Fibroblast of lung (primary cell): ENCODE data around the gene TP53INP2. TPM values are rescaled to one million over a fixed set of nuclear protein-coding genes. Genes with fewer than 3 reads are reported as not detected.

ENCODE experiments used
- DNase-seq, 2 donors: peaks; one replicate each; pipeline versions ENCODE4 v3.0.0 to v3.0.0-alpha.2; 2010; ENCODE audit warnings: low read depth in 2 of 2
- H2AFZ ChIP-seq: 2 replicates; pipeline ENCODE4 v1.5.1; 2012; ENCODE audit warnings: low read length, control low read depth, inconsistent platforms
- H3K27ac ChIP-seq: 2 replicates; pipeline ENCODE4 v1.5.1; 2011; ENCODE audit warnings: low read length, control low read depth; ENCODE audit not compliant: insufficient read depth
- H3K27me3 ChIP-seq: 2 replicates; pipeline ENCODE4 v1.5.1; 2011; ENCODE audit warnings: mild to moderate bottlenecking, low read length; ENCODE audit not compliant: control insufficient read depth, insufficient read depth
- H3K36me3 ChIP-seq: 2 replicates; pipeline ENCODE4 v1.5.1; 2011; ENCODE audit warnings: low read length; ENCODE audit not compliant: control insufficient read depth, insufficient read depth
- H3K4me1 ChIP-seq: 2 replicates; pipeline ENCODE4 v1.5.1; 2011; ENCODE audit warnings: low read length; ENCODE audit not compliant: control insufficient read depth, insufficient read depth; ENCODE audit errors: extremely low read depth
- H3K4me2 ChIP-seq: 2 replicates; pipeline ENCODE4 v1.5.1; 2011; ENCODE audit warnings: low read length, control low read depth; ENCODE audit not compliant: insufficient read depth; ENCODE audit errors: extremely low read depth
- H3K4me3 ChIP-seq, 4 experiments: fragments of 200-600 bp in 1 of 4; sonication (generic) in 1 of 4; replicated peaks in 1 of 4; 2 replicates each; pipeline ENCODE4 v1.5.1; 2011 to 2016; ENCODE audit warnings: low read length in 4 of 4, low read depth in 3 of 4, mild to moderate bottlenecking in 3 of 4, control low read depth in 2 of 4, inconsistent platforms in 1 of 4, mixed read lengths in 1 of 4; ENCODE audit not compliant: insufficient read depth in 1 of 4; ENCODE audit errors: control extremely low read depth in 1 of 4
- H3K79me2 ChIP-seq: 2 replicates; pipeline ENCODE4 v1.5.1; 2012; ENCODE audit warnings: mild to moderate bottlenecking, low read length, inconsistent platforms; ENCODE audit not compliant: control insufficient read depth, insufficient read depth
- H3K9ac ChIP-seq: 2 replicates; pipeline ENCODE4 v1.5.1; 2011; ENCODE audit warnings: mild to moderate bottlenecking, low read length, control low read depth; ENCODE audit not compliant: insufficient read depth
- H3K9me3 ChIP-seq: 2 replicates; pipeline ENCODE4 v1.5.1; 2012; ENCODE audit warnings: low read depth, low read length; ENCODE audit not compliant: control insufficient read depth, insufficient read depth
- H4K20me1 ChIP-seq: 2 replicates; pipeline ENCODE4 v1.5.1; 2011; ENCODE audit warnings: low read length; ENCODE audit not compliant: control insufficient read depth, insufficient read depth; ENCODE audit errors: extremely low read depth
- CTCF ChIP-seq, 2 donors: IDR thresholded peaks in 1 of 2; conservative IDR thresholded peaks in 1 of 2; 1 replicate in 1 of 2; 2 replicates in 1 of 2; pipeline ENCODE4 v1.5.1; 2011 to 2012; ENCODE audit warnings: low read length in 2 of 2, control low read depth in 1 of 2, inconsistent platforms in 1 of 2, low read depth in 1 of 2, mild to moderate bottlenecking in 1 of 2
- EZH2 ChIP-seq: IDR thresholded peaks from 2 replicates; pipeline ENCODE4 v1.5.1; 2012; ENCODE audit warnings: low read length, control low read depth, mild to moderate bottlenecking; ENCODE audit errors: missing control alignments
- polyA plus RNA-seq, 2 donors: library from polyadenylated mRNA; depleted of rRNA in 1 of 2; stranded (reverse) in 1 of 2; unstranded in 1 of 2; fragments of >200 nt; gene quantifications; 2 replicates each; pipeline ENCODE4 v1.2.1, GENCODE V29; 2011 to 2012; ENCODE audit warnings: missing spikeins in 1 of 2
- total RNA-seq: library from RNA; depleted of rRNA; stranded (reverse); fragments of >200 nt; gene quantifications from 2 replicates; pipeline ENCODE4 v1.2.1, GENCODE V29; 2014

The TP53INP2 gene
- total and polyA plus RNA-seq, 2 donors (not counting 1 experiment from before 2014, with no cell fraction given), result 6.4 to 9.8 TPM

- Histone ChIP-seq H3K9me3 (no peaks in the 10 kb centered on the region), H3K9ac (no peak overlapping the region), H4K20me1 (no peaks in the 10 kb centered on the region), H3K4me3 (no peak overlapping the region), H3K4me1 (no peaks in the 10 kb centered on the region), H3K36me3 (peaks cover 13% of the 10 kb centered on the region), H3K79me2 (no peaks in the 10 kb centered on the region), H3K27ac (no peak overlapping the region), H2AFZ (no peak overlapping the region), H3K27me3 (no peaks in the 10 kb centered on the region), H3K4me2 (no peak overlapping the region)
- no peak for TF ChIP-seq EZH2
- TF ChIP-seq CTCF (conservative IDR thresholded peaks at IDR 0.05 in 1 of 2, IDR thresholded peaks at IDR 0.05 in 1 of 2; ENCODE audit: low read depth in 1 of 2, low read length in 2 of 2), result no peak
- no peak for DNase-seq
Measured at GRCh38 chr20:34746674-34747073, 42.5 kb downstream of the TP53INP2 start.

GRCh38 chr20:34747479-34747878 lies 43.3 kb downstream of the TP53INP2 start:
- Histone ChIP-seq H3K36me3 (peaks cover 11% of the 10 kb centered on the region), H2AFZ (no peak overlapping the region), H3K9ac (no peak overlapping the region), H4K20me1 (no peaks in the 10 kb centered on the region), H3K4me2 (no peak overlapping the region), H3K27me3 (no peaks in the 10 kb centered on the region), H3K4me1 (no peaks in the 10 kb centered on the region), H3K79me2 (no peaks in the 10 kb centered on the region), H3K9me3 (no peaks in the 10 kb centered on the region), H3K27ac (no peak overlapping the region), H3K4me3 (no peak overlapping the region)
- no peak for DNase-seq
- no peak for TF ChIP-seq EZH2
- TF ChIP-seq CTCF (conservative IDR thresholded peaks at IDR 0.05 in 1 of 2, IDR thresholded peaks at IDR 0.05 in 1 of 2; ENCODE audit: low read depth in 1 of 2, low read length in 2 of 2), result no peak

GRCh38 chr20:34748709-34749108 lies 44.6 kb downstream of the TP53INP2 start:
- Histone ChIP-seq H3K27me3 (no peaks in the 10 kb centered on the region), H4K20me1 (no peaks in the 10 kb centered on the region), H3K36me3 (peaks cover 5% of the 10 kb centered on the region), H3K4me1 (peaks cover under 1% of the 10 kb centered on the region), H3K4me3 (no peak overlapping the region), H3K9ac (no peak overlapping the region), H2AFZ (no peak overlapping the region), H3K27ac (no peak overlapping the region), H3K79me2 (no peaks in the 10 kb centered on the region), H3K9me3 (no peaks in the 10 kb centered on the region), H3K4me2 (no peak overlapping the region)
- DNase-seq, result no peak
- no peak for TF ChIP-seq EZH2
- TF ChIP-seq CTCF (conservative IDR thresholded peaks at IDR 0.05 in 1 of 2, IDR thresholded peaks at IDR 0.05 in 1 of 2; ENCODE audit: low read depth in 1 of 2, low read length in 2 of 2), result no peak
